Panc1 (cell line): Measurements from ENCODE around the gene DYNAP. TPM values are rescaled to one million over a fixed set of nuclear protein-coding genes. Genes with fewer than 3 reads are reported as not detected.

Experiments used
- ATAC-seq: fragments of 200-7000 bp; cut with Tn5 transposase; 2 replicates; pipeline ENCODE4 v1.9.1; 2020; ENCODE audit warnings: mild to moderate bottlenecking, moderate library complexity
- BruUV-seq: library from RNA; stranded (reverse); fragments of 400-500 nt; replicated peaks from 2 replicates; lab custom pipeline; 2021; lab: Mats Ljungman, UMichigan
- CTCF ChIA-PET: fragments of 300-600 bp; sonication (Branson Sonifier 250); formaldehyde crosslinking; loops from one replicate; lab custom pipeline; 2022; ENCODE audit warnings: antibody characterized with exemption; lab: Charles Lee
- POLR2A ChIA-PET: fragments of 300-600 bp; sonication (Branson Sonifier 250); formaldehyde crosslinking; loops from one replicate; lab custom pipeline; 2022; ENCODE audit warnings: antibody characterized with exemption; lab: Charles Lee
- DNase-seq: peaks from one replicate; pipeline ENCODE4 v3.0.0-alpha.2; 2010; ENCODE audit warnings: low read depth, low spot score
- H3K27ac ChIP-seq: 2 replicates; pipeline ENCODE4 v1.5.1; 2011; ENCODE audit warnings: mild to moderate bottlenecking, low read length, inconsistent platforms
- H3K27me3 ChIP-seq: fragments of 200-500 bp; sonication (Bioruptor generic); 2 replicates; pipeline ENCODE4 v1.6.0; 2014; ENCODE audit warnings: low read length, inconsistent platforms; ENCODE audit not compliant: control insufficient read depth, insufficient read depth
- H3K36me3 ChIP-seq: fragments of 200-500 bp; sonication (Bioruptor generic); 2 replicates; pipeline ENCODE4 v1.5.1; 2014; ENCODE audit warnings: inconsistent platforms, mild to moderate bottlenecking, low read length, moderate library complexity; ENCODE audit not compliant: control insufficient read depth, insufficient read depth
- H3K4me1 ChIP-seq: 2 replicates; pipeline ENCODE4 v1.5.1; 2011; ENCODE audit warnings: inconsistent platforms, mild to moderate bottlenecking, low read length, moderate library complexity; ENCODE audit not compliant: control insufficient read depth, insufficient read depth
- H3K4me3 ChIP-seq, 2 experiments: 2 replicates each; pipeline ENCODE4 v1.5.1; 2011 to 2012; ENCODE audit warnings: low read depth in 2 of 2, low read length in 2 of 2, mild to moderate bottlenecking in 2 of 2, inconsistent platforms in 1 of 2, moderate library complexity in 1 of 2
- H3K9me3 ChIP-seq: fragments of 200-500 bp; sonication (Bioruptor generic); 2 replicates; pipeline ENCODE4 v1.5.1; 2014; ENCODE audit warnings: low read depth, mild to moderate bottlenecking, inconsistent platforms, low read length, moderate library complexity; ENCODE audit not compliant: control insufficient read depth, insufficient read depth
- POLR2AphosphoS5 ChIP-seq: IDR thresholded peaks from 2 replicates; pipeline ENCODE4 v1.6.1; 2012; ENCODE audit warnings: mild to moderate bottlenecking, low read depth, low read length, moderate library complexity
- REST ChIP-seq, 2 experiments: IDR thresholded peaks; 2 replicates each; pipeline ENCODE4 v1.6.1; 2011 to 2012; ENCODE audit warnings: low read depth in 2 of 2, control low read depth in 1 of 2, low read length in 1 of 2, mild to moderate bottlenecking in 1 of 2, moderate library complexity in 1 of 2; ENCODE audit not compliant: insufficient read depth in 1 of 2
- SIN3A ChIP-seq: IDR thresholded peaks from 2 replicates; pipeline ENCODE4 v1.6.1; 2012; ENCODE audit warnings: low read depth, mild to moderate bottlenecking, low read length, moderate library complexity, borderline replicate concordance; ENCODE audit not compliant: insufficient read depth
- TCF7L2 ChIP-seq: IDR thresholded peaks from 2 replicates; pipeline ENCODE4 v1.6.1; 2011; ENCODE audit warnings: mild to moderate bottlenecking, low read depth, low read length, inconsistent platforms
- in situ Hi-C: cut with HindIII; loops from 2 replicates; pipeline ENCODE4 v1.10.0; 2016; ENCODE audit warnings: low sequenced_read_pairs, low pct_unique_long_range_greater_than_20kb
- intact Hi-C: fragments of 100-400 bp; cut with micrococcal nuclease; formaldehyde crosslinking; loops from one replicate; pipeline ENCODE4 v1.10.0; 2022; ENCODE audit not compliant: unreplicated experiment
- total RNA-seq: library from RNA; stranded (reverse); gene quantifications from one replicate; pipeline ENCODE4 v1.2.1, GENCODE V29; 2021; ENCODE audit not compliant: unreplicated experiment
- TF ChIP-seq, protein P1 (sequence below): fragments of 450-650 bp; IDR thresholded peaks from 2 replicates; pipeline ENCODE4 v1.5.1; 2017; ENCODE audit warnings: mild to moderate bottlenecking

DYNAP gene
- total RNA-seq, 1 experiment from 2014 or later, result not detected

GRCh38 chr18:54630963-54631362, 39.9 kb downstream of the DYNAP start:
- H3K9me3 ChIP-seq, result no peaks in the 10 kb centered on the region
- no peaks in the 10 kb centered on the region for H3K4me1 ChIP-seq
- ChIA-PET POLR2A (no interaction called here), CTCF (no interaction called here)
- intact Hi-C loops (no loop called here), in situ Hi-C loops (no loop called here)
- H3K27me3 ChIP-seq, result no peaks in the 10 kb centered on the region
- DNase-seq (no peak), ATAC-seq (no peak)
- BruUV-seq, result no TSS peak
- no peaks in the 10 kb centered on the region for H3K36me3 ChIP-seq
- no peak for TF ChIP-seq POLR2AphosphoS5
- TF ChIP-seq SIN3A, result no peak
- TF ChIP-seq, protein P1, sequence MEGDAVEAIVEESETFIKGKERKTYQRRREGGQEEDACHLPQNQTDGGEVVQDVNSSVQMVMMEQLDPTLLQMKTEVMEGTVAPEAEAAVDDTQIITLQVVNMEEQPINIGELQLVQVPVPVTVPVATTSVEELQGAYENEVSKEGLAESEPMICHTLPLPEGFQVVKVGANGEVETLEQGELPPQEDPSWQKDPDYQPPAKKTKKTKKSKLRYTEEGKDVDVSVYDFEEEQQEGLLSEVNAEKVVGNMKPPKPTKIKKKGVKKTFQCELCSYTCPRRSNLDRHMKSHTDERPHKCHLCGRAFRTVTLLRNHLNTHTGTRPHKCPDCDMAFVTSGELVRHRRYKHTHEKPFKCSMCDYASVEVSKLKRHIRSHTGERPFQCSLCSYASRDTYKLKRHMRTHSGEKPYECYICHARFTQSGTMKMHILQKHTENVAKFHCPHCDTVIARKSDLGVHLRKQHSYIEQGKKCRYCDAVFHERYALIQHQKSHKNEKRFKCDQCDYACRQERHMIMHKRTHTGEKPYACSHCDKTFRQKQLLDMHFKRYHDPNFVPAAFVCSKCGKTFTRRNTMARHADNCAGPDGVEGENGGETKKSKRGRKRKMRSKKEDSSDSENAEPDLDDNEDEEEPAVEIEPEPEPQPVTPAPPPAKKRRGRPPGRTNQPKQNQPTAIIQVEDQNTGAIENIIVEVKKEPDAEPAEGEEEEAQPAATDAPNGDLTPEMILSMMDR, result no peak
- TF ChIP-seq REST (IDR thresholded peaks at IDR 0.05; ENCODE audit: insufficient read depth in 1 of 2, low read depth in 2 of 2, low read length in 1 of 2), result no peak
- TF ChIP-seq TCF7L2, result no peak
- H3K4me3 ChIP-seq, result no peak overlapping the region
- H3K27ac ChIP-seq, result no peak overlapping the region

- intact Hi-C loops (no loop called here), in situ Hi-C loops (no loop called here)
- no TSS peak for BruUV-seq
- H3K27me3 ChIP-seq, result no peaks in the 10 kb centered on the region
- no peaks in the 10 kb centered on the region for H3K9me3 ChIP-seq
- DNase-seq (no peak), ATAC-seq (no peak)
- no peak for TF ChIP-seq TCF7L2
- TF ChIP-seq REST (IDR thresholded peaks at IDR 0.05; ENCODE audit: insufficient read depth in 1 of 2, low read depth in 2 of 2, low read length in 1 of 2), result no peak
- TF ChIP-seq POLR2AphosphoS5, result no peak
- TF ChIP-seq, protein P1, result no peak
- TF ChIP-seq SIN3A, result no peak
- CTCF ChIA-PET, result no interaction called here
- H3K27ac ChIP-seq, result no peak overlapping the region
- no peak overlapping the region for H3K4me3 ChIP-seq
- H3K36me3 ChIP-seq, result no peaks in the 10 kb centered on the region
- H3K4me1 ChIP-seq, result no peaks in the 10 kb centered on the region
- POLR2A ChIA-PET, result no interaction called here
Measured at GRCh38 chr18:54636217-54636616, 45.2 kb downstream of the DYNAP start.
